Calu3 (cell line): ENCODE measurements around the gene ERGIC1. TPM values are rescaled to one million over a fixed set of nuclear protein-coding genes. Genes with fewer than 3 reads are reported as not detected.

Source experiments
- BruUV-seq: library from RNA; stranded (reverse); fragments of 400-500 nt; replicated peaks from 2 replicates; lab custom pipeline; 2021; lab: Mats Ljungman, UMichigan
- CTCF ChIA-PET: fragments of 300-600 bp; sonication (Branson Sonifier 250); formaldehyde crosslinking; loops from one replicate; lab custom pipeline; 2022; ENCODE audit warnings: antibody characterized with exemption; lab: Charles Lee
- DNase-seq: peaks from one replicate; pipeline ENCODE4 v3.0.0; 2022
- H3K27ac Mint-ChIP-seq: one replicate; pipeline ENCODE4 v1.8.0; 2022; ENCODE audit warnings: mixed read lengths; ENCODE audit not compliant: unreplicated experiment
- H3K27me3 Mint-ChIP-seq: one replicate; pipeline ENCODE4 v1.8.0; 2022; ENCODE audit warnings: mixed read lengths; ENCODE audit not compliant: unreplicated experiment
- H3K36me3 Mint-ChIP-seq: one replicate; pipeline ENCODE4 v1.8.0; 2022; ENCODE audit warnings: mild to moderate bottlenecking, moderate library complexity, mixed read lengths; ENCODE audit not compliant: insufficient read depth, unreplicated experiment
- H3K4me1 Mint-ChIP-seq: one replicate; pipeline ENCODE4 v1.8.0; 2022; ENCODE audit warnings: mild to moderate bottlenecking, low read depth, mixed read lengths; ENCODE audit not compliant: unreplicated experiment
- H3K4me3 Mint-ChIP-seq: one replicate; pipeline ENCODE4 v1.8.0; 2022; ENCODE audit warnings: mild to moderate bottlenecking, low read depth, moderate library complexity, mixed read lengths; ENCODE audit not compliant: unreplicated experiment
- H3K9me3 Mint-ChIP-seq: one replicate; pipeline ENCODE4 v1.8.0; 2022; ENCODE audit warnings: low read depth, mixed read lengths; ENCODE audit not compliant: unreplicated experiment
- CTCF ChIP-seq: fragments of 200-600 bp; IDR thresholded peaks from one replicate; pipeline ENCODE4 v1.8.0; 2022; ENCODE audit warnings: antibody characterized with exemption; ENCODE audit not compliant: unreplicated experiment
- intact Hi-C: fragments of 100-400 bp; cut with micrococcal nuclease; formaldehyde crosslinking; loops from one replicate; pipeline ENCODE4 v1.10.0; 2022; ENCODE audit not compliant: unreplicated experiment
- total RNA-seq: library from RNA; stranded (reverse); gene quantifications from 2 replicates; pipeline ENCODE4 v1.2.3, GENCODE V29; 2022

The ERGIC1 gene
- total RNA-seq, 1 experiment from 2014 or later, result 235 TPM

GRCh38 chr5:172907657-172908056, 73.6 kb downstream of the ERGIC1 start:
- TF ChIP-seq CTCF, result no peak
- Mint-ChIP-seq H3K4me3 (no peak overlapping the region), H3K27me3 (no peaks in the 10 kb centered on the region), H3K27ac (no peak overlapping the region), H3K36me3 (peaks cover 55% of the 10 kb centered on the region), H3K4me1 (peaks cover 37% of the 10 kb centered on the region), H3K9me3 (no peaks in the 10 kb centered on the region)
- no TSS peak for BruUV-seq
- CTCF ChIA-PET, result no interaction called here
- intact Hi-C loops, result loop anchor here (10.0 kb wide), 1 partner anchor 73 kb away; the partner anchor contains the start of gene ERGIC1
- DNase-seq, result no peak

GRCh38 chr5:172908662-172909061, 74.6 kb downstream of the ERGIC1 start:
- BruUV-seq, result no TSS peak
- CTCF ChIA-PET, result no interaction called here
- H3K36me3 Mint-ChIP-seq, result peaks cover 54% of the 10 kb centered on the region
- H3K4me1 Mint-ChIP-seq, result peaks cover 27% of the 10 kb centered on the region
- no peak for DNase-seq
- H3K27ac Mint-ChIP-seq, result no peak overlapping the region
- no peaks in the 10 kb centered on the region for H3K27me3 Mint-ChIP-seq
- intact Hi-C loops, result loop anchor here (10.0 kb wide), 1 partner anchor 74 kb away; the partner anchor contains the start of gene ERGIC1
- H3K4me3 Mint-ChIP-seq, result no peak overlapping the region
- no peaks in the 10 kb centered on the region for H3K9me3 Mint-ChIP-seq
- TF ChIP-seq CTCF, result no peak

- Mint-ChIP-seq H3K4me1 (peaks cover 14% of the 10 kb centered on the region), H3K4me3 (no peak overlapping the region), H3K36me3 (peaks cover 42% of the 10 kb centered on the region), H3K27me3 (no peaks in the 10 kb centered on the region), H3K27ac (no peak overlapping the region), H3K9me3 (no peaks in the 10 kb centered on the region)
- CTCF ChIA-PET, result no interaction called here
- no peak for TF ChIP-seq CTCF
- intact Hi-C loops, result loop anchor here (10.0 kb wide), 1 partner anchor 75 kb away; the partner anchor contains the start of gene ERGIC1
- BruUV-seq, result no TSS peak
- DNase-seq, result no peak
Measured at GRCh38 chr5:172909931-172910502, 76.0 kb downstream of the ERGIC1 start.

- CTCF ChIA-PET, result interaction anchor here (0.6 to 0.9 kb wide), 2 partner anchors 30 to 146 kb away, joined by 3 to 4 read pairs; no protein-coding TSS in a partner anchor
- Mint-ChIP-seq H3K36me3 (peaks cover 40% of the 10 kb centered on the region), H3K27me3 (no peaks in the 10 kb centered on the region), H3K27ac (peak overlapping the region; percentile 36), H3K4me1 (peaks cover 4% of the 10 kb centered on the region), H3K4me3 (no peak overlapping the region), H3K9me3 (no peaks in the 10 kb centered on the region)
- DNase-seq, result peak; percentile 80
- intact Hi-C loops, result loop anchor here (1.0 kb wide), 1 partner anchor 195 kb away; no protein-coding TSS in a partner anchor
- BruUV-seq, result no TSS peak
- TF ChIP-seq CTCF, result peak; percentile 12
Measured at GRCh38 chr5:172910828-172911627, 77.0 kb downstream of the ERGIC1 start.
